GM21786 (cell line): ENCODE data around the gene POU3F1.
"Not testable (repeated sequence)": the region's sequence is repeated elsewhere in the genome, so short reads cannot be mapped to it uniquely, and the experiment has no call there.

Source experiments
- ATAC-seq: cut with Tn5 transposase; IDR thresholded peaks from one replicate; pipeline ENCODE4 v1.9.1; 2021; ENCODE audit not compliant: unreplicated experiment

The POU3F1 gene

GRCh38 chr1:38050397-38051078, 3.9 kb upstream of the POU3F1 start:
- ATAC-seq: no peak

GRCh38 chr1:38047603-38048141, 1.1 kb upstream of the POU3F1 start:
- ATAC-seq: no peak

GRCh38 chr1:38046884-38047602, 450 bp upstream of the POU3F1 start:
- peak; percentile 51 for ATAC-seq

GRCh38 chr1:38045401-38046332, 926 bp downstream of the POU3F1 start:
- ATAC-seq: peak; percentile 5

GRCh38 chr1:38044221-38045215, 2.1 kb downstream of the POU3F1 start:
- no peak for ATAC-seq

GRCh38 chr1:38043036-38043747, 3.4 kb downstream of the POU3F1 start:
- ATAC-seq: no peak

- no peak for ATAC-seq
These were observed 4.4 kb downstream of the POU3F1 start for GRCh38 chr1:38041936-38042834.

- no peak for ATAC-seq
These were observed 7.1 kb downstream of the POU3F1 start for GRCh38 chr1:38039331-38040088.

GRCh38 chr1:38038861-38039260, 7.7 kb downstream of the POU3F1 start:
- ATAC-seq: no peak

GRCh38 chr1:38037221-38037939, 9.2 kb downstream of the POU3F1 start:
- no peak for ATAC-seq

- no peak for ATAC-seq
These were observed 11.7 kb downstream of the POU3F1 start for GRCh38 chr1:38034871-38035270.

- ATAC-seq: not testable (repeated sequence)
These were observed 13.6 kb downstream of the POU3F1 start for GRCh38 chr1:38032992-38033391.

- no peak for ATAC-seq
These were observed 15.1 kb downstream of the POU3F1 start for GRCh38 chr1:38031513-38031866.

GRCh38 chr1:38030596-38031512, 15.7 kb downstream of the POU3F1 start:
- ATAC-seq: no peak

GRCh38 chr1:38029685-38030511, 16.7 kb downstream of the POU3F1 start:
- ATAC-seq: peak; percentile 47
